HG03139 (cell line): ENCODE measurements around the gene IGFN1.
"Not testable (repeated sequence)": the region's sequence is repeated elsewhere in the genome, so short reads cannot be mapped to it uniquely, and the experiment has no call there.

Experiments used
- ATAC-seq: cut with Tn5 transposase; IDR thresholded peaks from one replicate; pipeline ENCODE4 v1.9.1; 2021; ENCODE audit not compliant: unreplicated experiment

The IGFN1 gene

GRCh38 chr1:201241736-201242135 is 51.1 kb downstream of the IGFN1 start:
- ATAC-seq = no peak

- ATAC-seq = no peak
Observed at GRCh38 chr1:201245082-201245481, 54.5 kb downstream of the IGFN1 start.

GRCh38 chr1:201248721-201249559 is 58.3 kb downstream of the IGFN1 start:
- no peak for ATAC-seq

- no peak for ATAC-seq
Observed at GRCh38 chr1:201250326-201251011, 59.8 kb downstream of the IGFN1 start.

- no peak for ATAC-seq
Observed at GRCh38 chr1:201251411-201251810, 60.8 kb downstream of the IGFN1 start.

GRCh38 chr1:201251851-201252430 is 61.3 kb downstream of the IGFN1 start:
- ATAC-seq = no peak

GRCh38 chr1:201252944-201253371 is 62.3 kb downstream of the IGFN1 start:
- ATAC-seq = no peak

- ATAC-seq = no peak
Observed at GRCh38 chr1:201253411-201253810, 62.8 kb downstream of the IGFN1 start.

GRCh38 chr1:201253906-201254624 is 63.4 kb downstream of the IGFN1 start:
- ATAC-seq = no peak

- no peak for ATAC-seq
Observed at GRCh38 chr1:201254625-201255478, 64.2 kb downstream of the IGFN1 start.

GRCh38 chr1:201255479-201256362 is 65.1 kb downstream of the IGFN1 start:
- no peak for ATAC-seq

GRCh38 chr1:201258132-201258531 is 67.5 kb downstream of the IGFN1 start:
- ATAC-seq = not testable (repeated sequence)

- no peak for ATAC-seq
Observed at GRCh38 chr1:201258763-201259230, 68.2 kb downstream of the IGFN1 start.

GRCh38 chr1:201259476-201260235 is 69.0 kb downstream of the IGFN1 start:
- ATAC-seq = no peak

- ATAC-seq = no peak
Observed at GRCh38 chr1:201260236-201260590, 69.6 kb downstream of the IGFN1 start.

GRCh38 chr1:201260648-201261311 is 70.2 kb downstream of the IGFN1 start:
- ATAC-seq = no peak

GRCh38 chr1:201261771-201262547 is 71.3 kb downstream of the IGFN1 start:
- no peak for ATAC-seq
